Neutrophil (primary cell): Measurements from ENCODE around the gene ATP11A.

ENCODE experiments used
- H3K27ac ChIP-seq: fragments of 200-600 bp; sonication (generic); 2 replicates; pipeline ENCODE4 v1.5.1; 2016; ENCODE audit warnings: mild to moderate bottlenecking, moderate library complexity
- H3K27me3 ChIP-seq: fragments of 200-600 bp; sonication (generic); 2 replicates; pipeline ENCODE4 v1.6.0; 2016; ENCODE audit warnings: mild to moderate bottlenecking
- H3K36me3 ChIP-seq: fragments of 200-600 bp; sonication (generic); 2 replicates; pipeline ENCODE4 v1.5.1; 2017
- H3K4me1 ChIP-seq, 2 experiments: fragments of 200-600 bp in 1 of 2; sonication (generic) in 1 of 2; 1 replicate in 1 of 2; 2 replicates in 1 of 2; pipeline versions ENCODE4 v1.5.1 to v1.6.1; 2013 to 2016; ENCODE audit warnings: low read depth in 1 of 2, low read length in 1 of 2, mild to moderate bottlenecking in 1 of 2, moderate library complexity in 1 of 2; ENCODE audit not compliant: control insufficient read depth in 1 of 2, insufficient read depth in 1 of 2
- H3K4me3 ChIP-seq, 2 experiments: fragments of 200-600 bp in 1 of 2; sonication (generic) in 1 of 2; 1 replicate in 1 of 2; 2 replicates in 1 of 2; pipeline ENCODE4 v1.5.1; 2013 to 2016; ENCODE audit warnings: low read depth in 1 of 2, low read length in 1 of 2, mild to moderate bottlenecking in 1 of 2, moderate library complexity in 1 of 2
- H3K9me3 ChIP-seq: fragments of 200-600 bp; sonication (generic); 2 replicates; pipeline ENCODE4 v1.5.1; 2016
- CTCF ChIP-seq: fragments of 200-600 bp; sonication (generic); IDR thresholded peaks from 2 replicates; pipeline ENCODE4 v1.5.1; 2016; ENCODE audit warnings: antibody characterized with exemption

Gene ATP11A

DNA sequence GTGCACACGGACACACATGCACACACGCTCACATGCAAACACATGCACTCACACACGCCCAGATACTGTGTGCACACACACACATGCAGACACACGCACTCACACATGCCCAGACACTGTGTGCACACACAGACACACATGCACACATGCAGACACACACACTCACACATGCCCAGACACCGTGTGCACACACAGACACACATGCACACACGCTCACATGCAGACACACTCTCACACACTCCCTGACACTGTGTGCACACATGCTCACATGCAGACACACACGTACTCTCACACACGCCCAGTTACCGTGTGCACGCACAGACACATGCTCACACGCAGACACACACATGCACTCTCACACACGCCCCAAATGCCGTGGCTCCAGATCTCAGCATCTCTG, 142.0 kb downstream of the ATP11A start:
- Histone ChIP-seq H3K4me3 (no peak overlapping the region), H3K27ac (no peak overlapping the region), H3K27me3 (no peaks in the 10 kb centered on the region), H3K9me3 (no peaks in the 10 kb centered on the region), H3K4me1 (no peaks in the 10 kb centered on the region), H3K36me3 (peaks cover 100% of the 10 kb centered on the region)
- TF ChIP-seq CTCF: no peak

DNA sequence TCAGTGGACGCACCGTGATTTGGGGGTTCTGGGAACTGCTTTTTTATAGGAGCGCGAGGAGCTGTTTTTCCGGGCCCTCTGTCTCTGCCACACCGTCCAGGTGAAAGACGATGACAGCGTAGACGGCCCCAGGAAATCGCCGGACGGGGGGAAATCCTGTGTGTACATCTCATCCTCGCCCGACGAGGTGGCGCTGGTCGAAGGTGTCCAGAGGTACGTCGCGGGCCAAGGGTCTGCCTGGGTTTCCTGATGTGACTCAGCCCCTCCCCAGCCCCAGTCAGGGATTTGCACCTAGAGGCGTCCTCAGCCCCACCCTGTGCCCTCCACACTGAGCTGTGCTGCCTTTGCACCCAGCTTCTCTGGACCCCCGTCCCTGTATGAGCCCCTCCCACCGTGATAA, 143.0 kb downstream of the ATP11A start:
- Histone ChIP-seq H3K27ac (no peak overlapping the region), H3K4me3 (no peak overlapping the region), H3K9me3 (no peaks in the 10 kb centered on the region), H3K4me1 (no peaks in the 10 kb centered on the region), H3K36me3 (peaks cover 100% of the 10 kb centered on the region), H3K27me3 (no peaks in the 10 kb centered on the region)
- TF ChIP-seq CTCF: no peak

DNA sequence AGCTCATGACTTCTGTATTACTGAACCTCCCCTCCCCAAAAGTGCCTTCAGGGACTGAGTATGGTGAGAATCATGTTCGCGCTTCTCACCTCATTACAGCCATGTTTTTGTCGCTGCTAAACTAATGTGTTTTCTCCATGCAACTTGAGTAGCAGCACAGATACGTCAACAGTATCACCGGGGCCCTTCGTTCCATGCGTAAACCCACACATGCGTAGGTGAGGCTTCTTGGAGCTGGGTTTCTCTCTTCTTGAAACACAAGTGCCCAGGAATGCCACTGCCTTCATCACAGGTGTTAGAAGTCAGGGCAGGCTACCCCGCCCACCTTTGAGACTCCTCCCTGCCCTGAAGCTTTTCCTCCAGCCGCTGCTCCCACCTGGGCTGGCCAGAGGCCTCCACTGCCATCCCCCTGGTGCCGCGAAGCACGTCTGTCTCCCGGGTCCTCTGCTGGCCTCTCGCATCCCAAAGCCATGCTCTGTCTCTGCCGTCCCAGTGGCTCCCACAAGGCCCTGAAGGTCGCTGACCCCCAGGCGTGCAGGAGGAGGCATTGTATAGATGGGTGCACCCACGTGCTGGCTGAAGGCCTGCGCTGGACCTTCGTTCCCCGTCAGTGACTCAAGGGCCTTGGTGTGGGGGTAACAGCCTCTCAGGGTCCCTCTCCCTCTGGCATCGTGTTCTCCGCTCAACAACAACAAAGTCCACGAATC, 143.9 kb downstream of the ATP11A start:
- H3K36me3 ChIP-seq: peaks cover 100% of the 10 kb centered on the region
- H3K27ac ChIP-seq: no peak overlapping the region
- no peak overlapping the region for H3K4me3 ChIP-seq
- TF ChIP-seq CTCF: no peak
- H3K27me3 ChIP-seq: no peaks in the 10 kb centered on the region
- H3K4me1 ChIP-seq: no peaks in the 10 kb centered on the region
- H3K9me3 ChIP-seq: no peaks in the 10 kb centered on the region

- peaks cover 98% of the 10 kb centered on the region for H3K36me3 ChIP-seq
- TF ChIP-seq CTCF: no peak
- no peaks in the 10 kb centered on the region for H3K9me3 ChIP-seq
- no peaks in the 10 kb centered on the region for H3K4me1 ChIP-seq
- no peak overlapping the region for H3K4me3 ChIP-seq
- no peaks in the 10 kb centered on the region for H3K27me3 ChIP-seq
- H3K27ac ChIP-seq: no peak overlapping the region
Measured at GRCh38 chr13:112835344-112835743, 145.5 kb downstream of the ATP11A start.

DNA sequence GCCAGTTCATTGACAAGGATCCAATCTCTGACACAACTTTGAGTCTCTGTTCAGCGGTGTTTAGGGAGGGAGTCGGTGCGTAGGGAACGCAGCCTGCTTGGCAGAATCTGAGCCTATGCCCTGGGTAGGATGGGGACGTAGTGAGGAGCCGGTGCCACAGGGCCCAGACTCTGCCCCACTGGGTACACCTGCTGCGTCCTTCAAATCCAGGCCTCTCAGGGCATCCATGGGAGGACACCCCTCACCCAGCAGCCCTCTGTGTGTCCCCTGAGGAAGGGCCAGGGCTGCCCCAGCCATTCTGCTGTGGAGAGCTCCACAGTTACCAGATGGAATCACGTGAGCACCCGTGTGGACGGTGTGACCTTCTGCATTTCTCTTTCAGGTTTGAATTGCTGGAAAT, 146.0 kb downstream of the ATP11A start:
- no peak overlapping the region for H3K4me3 ChIP-seq
- H3K36me3 ChIP-seq: peaks cover 98% of the 10 kb centered on the region
- TF ChIP-seq CTCF: no peak

More for the DNA sequence above, 146.0 kb downstream of the ATP11A start:
- Histone ChIP-seq H3K9me3 (no peaks in the 10 kb centered on the region), H3K27me3 (no peaks in the 10 kb centered on the region), H3K4me1 (no peaks in the 10 kb centered on the region), H3K27ac (no peak overlapping the region)
